SK-N-SH treated with all-trans-retinoic acid at 6 μM for 48 hours (cell line): Measurements from ENCODE around the gene FHOD3.
A peak's percentile ranks its signal among the peaks of the same experiment; 100 is the strongest.

Experiments
- ATAC-seq: fragments of 200-7000 bp; cut with Tn5 transposase; 3 replicates; pipeline ENCODE4 v1.9.1; 2020; ENCODE audit warnings: mild to moderate bottlenecking, moderate library complexity
- CREB5 ChIP-seq: fragments of 250-450 bp; sonication (Bioruptor Pico); IDR thresholded peaks from 2 replicates; pipeline ENCODE4 v1.5.1; 2020; ENCODE audit warnings: low read depth, mild to moderate bottlenecking, moderate library complexity
- CSDC2 ChIP-seq: fragments of 250-450 bp; sonication (Bioruptor Pico); IDR thresholded peaks from 2 replicates; pipeline ENCODE4 v1.5.0; 2020; ENCODE audit warnings: mild to moderate bottlenecking, moderate library complexity
- CSRNP3 ChIP-seq: fragments of 250-450 bp; sonication (Bioruptor Pico); IDR thresholded peaks from 2 replicates; pipeline ENCODE4 v1.5.1; 2021; ENCODE audit warnings: mild to moderate bottlenecking, moderate library complexity
- ESRRG ChIP-seq: fragments of 250-450 bp; sonication (Bioruptor Pico); IDR thresholded peaks from 2 replicates; pipeline ENCODE4 v1.6.1; 2021; ENCODE audit warnings: mild to moderate bottlenecking
- GLIS3 ChIP-seq: fragments of 250-450 bp; sonication (Bioruptor Pico); IDR thresholded peaks from 2 replicates; pipeline ENCODE4 v1.5.0; 2020; ENCODE audit warnings: mild to moderate bottlenecking, moderate library complexity
- OSR1 ChIP-seq: fragments of 250-450 bp; sonication (Bioruptor Pico); IDR thresholded peaks from 2 replicates; pipeline ENCODE4 v1.8.0; 2022; ENCODE audit warnings: moderate library complexity, mild to moderate bottlenecking, inconsistent platforms
- PPARA ChIP-seq: fragments of 250-450 bp; sonication (Bioruptor Pico); IDR thresholded peaks from 2 replicates; pipeline ENCODE4 v1.5.0; 2020; ENCODE audit warnings: mild to moderate bottlenecking, borderline replicate concordance
- SNAI2 ChIP-seq: fragments of 250-450 bp; sonication (Bioruptor Pico); IDR thresholded peaks from 2 replicates; pipeline ENCODE4 v1.5.0; 2020; ENCODE audit warnings: mild to moderate bottlenecking, moderate library complexity
- TCF4 ChIP-seq: fragments of 250-450 bp; sonication (Bioruptor Pico); IDR thresholded peaks from 2 replicates; pipeline ENCODE4 v1.8.0; 2021; ENCODE audit warnings: mild to moderate bottlenecking, moderate library complexity, borderline replicate concordance
- ZC3H10 ChIP-seq: fragments of 250-450 bp; sonication (Bioruptor Pico); IDR thresholded peaks from 2 replicates; pipeline ENCODE4 v1.5.1; 2021; ENCODE audit warnings: mild to moderate bottlenecking, moderate library complexity
- ZFP30 ChIP-seq: fragments of 450-650 bp; formaldehyde crosslinking; IDR thresholded peaks from 2 replicates; pipeline ENCODE4 v1.5.0; 2022; ENCODE audit warnings: mild to moderate bottlenecking, moderate library complexity
- ZNF565 ChIP-seq: fragments of 450-650 bp; formaldehyde crosslinking; conservative IDR thresholded peaks from 2 replicates; pipeline ENCODE4 v1.5.0; 2020; ENCODE audit warnings: low read depth, mild to moderate bottlenecking, moderate library complexity
- ZNF70 ChIP-seq: fragments of 450-650 bp; formaldehyde crosslinking; IDR thresholded peaks from 2 replicates; pipeline ENCODE4 v1.5.0; 2020; ENCODE audit warnings: mild to moderate bottlenecking, moderate library complexity
- ZNF8 ChIP-seq: fragments of 450-650 bp; formaldehyde crosslinking; IDR thresholded peaks from 2 replicates; pipeline ENCODE4 v1.5.0; 2020; ENCODE audit warnings: mild to moderate bottlenecking, moderate library complexity
- TF ChIP-seq, protein P1 (sequence below): fragments of 250-450 bp; sonication (Bioruptor Pico); IDR thresholded peaks from 2 replicates; pipeline ENCODE4 v1.5.0; 2020; ENCODE audit warnings: mild to moderate bottlenecking, moderate library complexity
- TF ChIP-seq, protein P2 (sequence below): fragments of 250-450 bp; sonication (Bioruptor Pico); IDR thresholded peaks from 2 replicates; pipeline ENCODE4 v1.8.0; 2021; ENCODE audit warnings: low read depth, mild to moderate bottlenecking, moderate library complexity, borderline replicate concordance

FHOD3 gene

GRCh38 chr18:36752929-36753865 is 455.7 kb downstream of the FHOD3 start (continued):
- TF ChIP-seq, protein P1, sequence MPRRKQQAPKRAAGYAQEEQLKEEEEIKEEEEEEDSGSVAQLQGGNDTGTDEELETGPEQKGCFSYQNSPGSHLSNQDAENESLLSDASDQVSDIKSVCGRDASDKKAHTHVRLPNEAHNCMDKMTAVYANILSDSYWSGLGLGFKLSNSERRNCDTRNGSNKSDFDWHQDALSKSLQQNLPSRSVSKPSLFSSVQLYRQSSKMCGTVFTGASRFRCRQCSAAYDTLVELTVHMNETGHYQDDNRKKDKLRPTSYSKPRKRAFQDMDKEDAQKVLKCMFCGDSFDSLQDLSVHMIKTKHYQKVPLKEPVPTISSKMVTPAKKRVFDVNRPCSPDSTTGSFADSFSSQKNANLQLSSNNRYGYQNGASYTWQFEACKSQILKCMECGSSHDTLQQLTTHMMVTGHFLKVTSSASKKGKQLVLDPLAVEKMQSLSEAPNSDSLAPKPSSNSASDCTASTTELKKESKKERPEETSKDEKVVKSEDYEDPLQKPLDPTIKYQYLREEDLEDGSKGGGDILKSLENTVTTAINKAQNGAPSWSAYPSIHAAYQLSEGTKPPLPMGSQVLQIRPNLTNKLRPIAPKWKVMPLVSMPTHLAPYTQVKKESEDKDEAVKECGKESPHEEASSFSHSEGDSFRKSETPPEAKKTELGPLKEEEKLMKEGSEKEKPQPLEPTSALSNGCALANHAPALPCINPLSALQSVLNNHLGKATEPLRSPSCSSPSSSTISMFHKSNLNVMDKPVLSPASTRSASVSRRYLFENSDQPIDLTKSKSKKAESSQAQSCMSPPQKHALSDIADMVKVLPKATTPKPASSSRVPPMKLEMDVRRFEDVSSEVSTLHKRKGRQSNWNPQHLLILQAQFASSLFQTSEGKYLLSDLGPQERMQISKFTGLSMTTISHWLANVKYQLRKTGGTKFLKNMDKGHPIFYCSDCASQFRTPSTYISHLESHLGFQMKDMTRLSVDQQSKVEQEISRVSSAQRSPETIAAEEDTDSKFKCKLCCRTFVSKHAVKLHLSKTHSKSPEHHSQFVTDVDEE (CRISPR knock-in tag) = no peak
- TF ChIP-seq ZNF70 (CRISPR knock-in tag) (no peak), SNAI2 (CRISPR knock-in tag) (no peak), CSRNP3 (no peak)

GRCh38 chr18:36756242-36756641 is 458.7 kb downstream of the FHOD3 start:
- no peak for ATAC-seq
- no peak for TF ChIP-seq PPARA (CRISPR knock-in tag)
- no peak for TF ChIP-seq ZNF70 (CRISPR knock-in tag)
- TF ChIP-seq TCF4 = no peak
- TF ChIP-seq, protein P2, sequence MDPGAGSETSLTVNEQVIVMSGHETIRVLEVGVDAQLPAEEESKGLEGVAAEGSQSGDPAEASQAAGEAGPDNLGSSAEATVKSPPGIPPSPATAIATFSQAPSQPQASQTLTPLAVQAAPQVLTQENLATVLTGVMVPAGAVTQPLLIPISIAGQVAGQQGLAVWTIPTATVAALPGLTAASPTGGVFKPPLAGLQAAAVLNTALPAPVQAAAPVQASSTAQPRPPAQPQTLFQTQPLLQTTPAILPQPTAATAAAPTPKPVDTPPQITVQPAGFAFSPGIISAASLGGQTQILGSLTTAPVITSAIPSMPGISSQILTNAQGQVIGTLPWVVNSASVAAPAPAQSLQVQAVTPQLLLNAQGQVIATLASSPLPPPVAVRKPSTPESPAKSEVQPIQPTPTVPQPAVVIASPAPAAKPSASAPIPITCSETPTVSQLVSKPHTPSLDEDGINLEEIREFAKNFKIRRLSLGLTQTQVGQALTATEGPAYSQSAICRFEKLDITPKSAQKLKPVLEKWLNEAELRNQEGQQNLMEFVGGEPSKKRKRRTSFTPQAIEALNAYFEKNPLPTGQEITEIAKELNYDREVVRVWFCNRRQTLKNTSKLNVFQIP (CRISPR knock-in tag) = no peak
- TF ChIP-seq ESRRG (CRISPR knock-in tag) = no peak
- TF ChIP-seq ZFP30 (CRISPR knock-in tag) = no peak
- TF ChIP-seq OSR1 (CRISPR knock-in tag) = no peak

GRCh38 chr18:36757081-36757480 is 459.6 kb downstream of the FHOD3 start:
- TF ChIP-seq CSRNP3 (no peak), ZC3H10 (CRISPR knock-in tag) (no peak), SNAI2 (CRISPR knock-in tag) (no peak), CSDC2 (CRISPR knock-in tag) (no peak), GLIS3 (CRISPR knock-in tag) (no peak)
- ATAC-seq = peak; percentile 95

- no peak for ATAC-seq
- TF ChIP-seq OSR1 (CRISPR knock-in tag) (no peak), ZNF565 (no peak), ZNF8 (CRISPR knock-in tag) (no peak), PPARA (CRISPR knock-in tag) (no peak), ZFP30 (CRISPR knock-in tag) (no peak), CREB5 (CRISPR knock-in tag) (no peak)
- TF ChIP-seq, protein P1 (CRISPR knock-in tag) = no peak
Observed at GRCh38 chr18:36757991-36758390, 460.5 kb downstream of the FHOD3 start.
